Eye (tissue), 1 donor: ENCODE measurements around the gene ZFAND5.

ENCODE experiments used
- DNase-seq: peaks from one replicate; pipeline ENCODE4 v3.0.0-alpha.2; 2015

Gene ZFAND5

GRCh38 chr9:72362680-72363139 is 2.3 kb downstream of the ZFAND5 start:
- peak; percentile 85 for DNase-seq

- DNase-seq, result peak; percentile 24
Observed at GRCh38 chr9:72362118-72362531, 2.9 kb downstream of the ZFAND5 start.

GRCh38 chr9:72361217-72361616 is 3.8 kb downstream of the ZFAND5 start:
- DNase-seq, result no peak

GRCh38 chr9:72360324-72360723 is 4.7 kb downstream of the ZFAND5 start:
- DNase-seq, result no peak

GRCh38 chr9:72356041-72356582 is 8.9 kb downstream of the ZFAND5 start:
- peak; percentile 40 for DNase-seq

- no peak for DNase-seq
Observed at GRCh38 chr9:72355153-72355552, 9.9 kb downstream of the ZFAND5 start.

GRCh38 chr9:72354704-72355103 is 10.3 kb downstream of the ZFAND5 start:
- DNase-seq, result no peak

- no peak for DNase-seq
Observed at GRCh38 chr9:72353455-72354116, 11.4 kb downstream of the ZFAND5 start.

GRCh38 chr9:72352911-72353388 is 12.1 kb downstream of the ZFAND5 start:
- no peak for DNase-seq

- DNase-seq, result no peak
Observed at GRCh38 chr9:72351538-72352453, 13.2 kb downstream of the ZFAND5 start.

- no peak for DNase-seq
Observed at GRCh38 chr9:72349911-72350310, 15.1 kb downstream of the ZFAND5 start.

GRCh38 chr9:72349240-72349639 is 15.8 kb downstream of the ZFAND5 start:
- DNase-seq, result no peak

- no peak for DNase-seq
Observed at GRCh38 chr9:72346333-72346732, 18.7 kb downstream of the ZFAND5 start.

- no peak for DNase-seq
Observed at GRCh38 chr9:72338631-72339030, 26.4 kb downstream of the ZFAND5 start.

GRCh38 chr9:72337286-72337685 is 27.7 kb downstream of the ZFAND5 start:
- no peak for DNase-seq

GRCh38 chr9:72334658-72335337 is 30.2 kb downstream of the ZFAND5 start:
- no peak for DNase-seq

GRCh38 chr9:72333709-72334108 is 31.3 kb downstream of the ZFAND5 start:
- no peak for DNase-seq

- DNase-seq, result no peak
Observed at GRCh38 chr9:72333197-72333596, 31.8 kb downstream of the ZFAND5 start.

GRCh38 chr9:72332351-72332750 is 32.7 kb downstream of the ZFAND5 start:
- no peak for DNase-seq

- no peak for DNase-seq
Observed at GRCh38 chr9:72327631-72328030, 37.4 kb downstream of the ZFAND5 start.

- no peak for DNase-seq
Observed at GRCh38 chr9:72326641-72327040, 38.4 kb downstream of the ZFAND5 start.

GRCh38 chr9:72324974-72325373 is 40.0 kb downstream of the ZFAND5 start:
- no peak for DNase-seq

- DNase-seq, result no peak
Observed at GRCh38 chr9:72322678-72323077, 42.3 kb downstream of the ZFAND5 start.
